ENCODE measurements around the gene SLC1A2. TPM values are rescaled to one million over a fixed set of nuclear protein-coding genes. Genes with fewer than 3 reads are reported as not detected.

Gene SLC1A2
- total RNA-seq, 1 experiment from 2014 or later = 0.50 TPM

GRCh38 chr11:35322318-35322979, 96.9 kb downstream of the SLC1A2 start (continued):
- no peak for TF ChIP-seq E2F5 (CRISPR knock-in tag; IDR thresholded peaks at IDR 0.05)

GRCh38 chr11:35321532-35322317, 97.6 kb downstream of the SLC1A2 start:
- H3K27me3 Mint-ChIP-seq (ENCODE audit: low read depth) = peaks cover 22% of the 10 kb centered on the region
- peaks cover 33% of the 10 kb centered on the region for H3K4me1 Mint-ChIP-seq
- H3K4me3 Mint-ChIP-seq = no peak overlapping the region
- ATAC-seq (no peak), DNase-seq (ENCODE audit: low spot score) (no peak)
- TF ChIP-seq E2F5 (CRISPR knock-in tag; IDR thresholded peaks at IDR 0.05) = no peak
- no peak for TF ChIP-seq PRRX2 (CRISPR knock-in tag; IDR thresholded peaks at IDR 0.05)
- ChIA-PET POLR2A (no interaction called here), CTCF (no interaction called here)
- H3K27ac Mint-ChIP-seq = no peak overlapping the region
- no peaks in the 10 kb centered on the region for H3K9me3 Mint-ChIP-seq
- H3K36me3 Mint-ChIP-seq = no peaks in the 10 kb centered on the region

- ATAC-seq = no peak
- no peak for DNase-seq (ENCODE audit: low spot score)
- no peaks in the 10 kb centered on the region for H3K9me3 Mint-ChIP-seq
- TF ChIP-seq ZNF219 (CRISPR knock-in tag; IDR thresholded peaks at IDR 0.05; ENCODE audit: borderline replicate concordance) (no peak), ZNF121 (CRISPR knock-in tag; IDR thresholded peaks at IDR 0.05) (no peak), CDX4 (CRISPR knock-in tag; IDR thresholded peaks at IDR 0.05; ENCODE audit: borderline replicate concordance) (no peak), HMGA2 (CRISPR knock-in tag; IDR thresholded peaks at IDR 0.05) (no peak), ZMAT4 (CRISPR knock-in tag; IDR thresholded peaks at IDR 0.05) (no peak), ATF1 (CRISPR knock-in tag; IDR thresholded peaks at IDR 0.05) (no peak), ERG (CRISPR knock-in tag; IDR thresholded peaks at IDR 0.05) (no peak), JAZF1 (CRISPR knock-in tag; IDR thresholded peaks at IDR 0.05) (no peak), ZNF671 (CRISPR knock-in tag; IDR thresholded peaks at IDR 0.05) (no peak)
- peaks cover 33% of the 10 kb centered on the region for H3K4me1 Mint-ChIP-seq
- no peak overlapping the region for H3K4me3 Mint-ChIP-seq
- H3K27me3 Mint-ChIP-seq (ENCODE audit: low read depth) = peaks cover 16% of the 10 kb centered on the region
- no peaks in the 10 kb centered on the region for H3K36me3 Mint-ChIP-seq
- ChIA-PET CTCF (no interaction called here), POLR2A (no interaction called here)
- H3K27ac Mint-ChIP-seq = no peak overlapping the region
Measured at GRCh38 chr11:35321111-35321510, 98.2 kb downstream of the SLC1A2 start.

- ChIA-PET POLR2A (no interaction called here), CTCF (interaction anchor here (1.6 kb wide), 1 partner anchor 14 kb away, joined by 7 read pairs; no protein-coding TSS in a partner anchor)
- Mint-ChIP-seq H3K36me3 (no peaks in the 10 kb centered on the region), H3K9me3 (no peaks in the 10 kb centered on the region), H3K27me3 (ENCODE audit: low read depth) (peaks cover 13% of the 10 kb centered on the region), H3K4me1 (peaks cover 33% of the 10 kb centered on the region), H3K27ac (no peak overlapping the region), H3K4me3 (no peak overlapping the region)
- no peak for ATAC-seq
- no peak for DNase-seq (ENCODE audit: low spot score)
- no peak for TF ChIP-seq FOXP1 (CRISPR knock-in tag; IDR thresholded peaks at IDR 0.05; ENCODE audit: borderline replicate concordance)
- TF ChIP-seq SMAD3 (CRISPR knock-in tag; IDR thresholded peaks at IDR 0.05; ENCODE audit: borderline replicate concordance) = no peak
- no peak for TF ChIP-seq E2F5 (CRISPR knock-in tag; IDR thresholded peaks at IDR 0.05)
- no peak for TF ChIP-seq AFF4 (CRISPR knock-in tag; IDR thresholded peaks at IDR 0.05; ENCODE audit: borderline replicate concordance)
- no peak for TF ChIP-seq OVOL2 (CRISPR knock-in tag; IDR thresholded peaks at IDR 0.05; ENCODE audit: borderline replicate concordance)
- no peak for TF ChIP-seq IRF1 (CRISPR knock-in tag; IDR thresholded peaks at IDR 0.05)
Measured at GRCh38 chr11:35318977-35319925, 100.1 kb downstream of the SLC1A2 start.
